Nucleus accumbens (tissue), 56 donors: ENCODE results near the gene GSTP1.
"Not testable (repeated sequence)": the region's sequence is repeated elsewhere in the genome, so short reads cannot be mapped to it uniquely, and the experiment has no call there.

Experiments
- DNase-seq, 56 donors: peaks; one replicate each; lab custom pipeline; 2025; lab: John Stamatoyannopoulos, UW

Gene GSTP1

GRCh38 chr11:67583247-67584204 is at the start of gene GSTP1:
GSTP1 (plus strand) TSS chr11:67583812; CDS start chr11:67583844, 32 bp downstream.
- DNase-seq: peak in 55 of 56 donors; percentile 35 to 92 (median 81)

GRCh38 chr11:67534070-67534679 is 49.4 kb upstream of the GSTP1 start:
- no peak for DNase-seq

GRCh38 chr11:67535561-67535960 is 48.1 kb upstream of the GSTP1 start:
- no peak for DNase-seq

GRCh38 chr11:67538306-67538705 is 45.3 kb upstream of the GSTP1 start:
- no peak for DNase-seq

GRCh38 chr11:67538823-67539505 is 44.6 kb upstream of the GSTP1 start:
- no peak for DNase-seq

- no peak for DNase-seq
Measured at GRCh38 chr11:67539550-67539949, 44.1 kb upstream of the GSTP1 start.

GRCh38 chr11:67541198-67541597 is 42.4 kb upstream of the GSTP1 start:
- no peak for DNase-seq

- no peak for DNase-seq
Measured at GRCh38 chr11:67542169-67542568, 41.4 kb upstream of the GSTP1 start.

- DNase-seq: no peak
Measured at GRCh38 chr11:67542971-67543370, 40.6 kb upstream of the GSTP1 start.

- no peak for DNase-seq
Measured at GRCh38 chr11:67543585-67543984, 40.0 kb upstream of the GSTP1 start.

- DNase-seq: no peak
Measured at GRCh38 chr11:67544616-67545242, 38.9 kb upstream of the GSTP1 start.

GRCh38 chr11:67545280-67545679 is 38.3 kb upstream of the GSTP1 start:
- no peak for DNase-seq

GRCh38 chr11:67548112-67548511 is 35.5 kb upstream of the GSTP1 start:
- not testable (repeated sequence) for DNase-seq

GRCh38 chr11:67548555-67549110 is 35.0 kb upstream of the GSTP1 start:
- DNase-seq: no peak

GRCh38 chr11:67551127-67551526 is 32.5 kb upstream of the GSTP1 start:
- no peak for DNase-seq

GRCh38 chr11:67551697-67552096 is 31.9 kb upstream of the GSTP1 start:
- DNase-seq: not testable (repeated sequence)

GRCh38 chr11:67556244-67556643 is 27.4 kb upstream of the GSTP1 start:
- DNase-seq: no peak

GRCh38 chr11:67558084-67558772 is 25.4 kb upstream of the GSTP1 start:
- no peak for DNase-seq

GRCh38 chr11:67561971-67562619 is 21.5 kb upstream of the GSTP1 start:
- DNase-seq: no peak
